GM12891 (cell line): Measurements from ENCODE around the gene CD300LD.
A peak's percentile ranks its signal among the peaks of the same experiment; 100 is the strongest.

Experiments used
- PAX5 ChIP-seq: IDR thresholded peaks from 2 replicates; pipeline ENCODE4 v1.6.1; 2011; ENCODE audit warnings: low read length, moderate library complexity, mild to moderate bottlenecking; ENCODE audit not compliant: insufficient read depth, severe bottlenecking
- POLR2A ChIP-seq: IDR thresholded peaks from 2 replicates; pipeline ENCODE4 v1.6.1; 2011; ENCODE audit warnings: low read depth, low read length, control low read depth
- POLR2AphosphoS5 ChIP-seq: IDR thresholded peaks from 2 replicates; pipeline ENCODE4 v1.6.1; 2011; ENCODE audit warnings: low read depth, low read length, control low read depth
- POU2F2 ChIP-seq: IDR thresholded peaks from 2 replicates; pipeline ENCODE4 v1.6.1; 2011; ENCODE audit warnings: low read depth, mild to moderate bottlenecking, control low read depth, low read length, moderate library complexity
- SPI1 ChIP-seq: IDR thresholded peaks from 2 replicates; pipeline ENCODE4 v1.6.1; 2011; ENCODE audit warnings: low read depth, low read length, control low read depth
- TAF1 ChIP-seq: IDR thresholded peaks from 2 replicates; pipeline ENCODE4 v1.6.1; 2011; ENCODE audit warnings: low read depth, low read length, control low read depth

DNA sequence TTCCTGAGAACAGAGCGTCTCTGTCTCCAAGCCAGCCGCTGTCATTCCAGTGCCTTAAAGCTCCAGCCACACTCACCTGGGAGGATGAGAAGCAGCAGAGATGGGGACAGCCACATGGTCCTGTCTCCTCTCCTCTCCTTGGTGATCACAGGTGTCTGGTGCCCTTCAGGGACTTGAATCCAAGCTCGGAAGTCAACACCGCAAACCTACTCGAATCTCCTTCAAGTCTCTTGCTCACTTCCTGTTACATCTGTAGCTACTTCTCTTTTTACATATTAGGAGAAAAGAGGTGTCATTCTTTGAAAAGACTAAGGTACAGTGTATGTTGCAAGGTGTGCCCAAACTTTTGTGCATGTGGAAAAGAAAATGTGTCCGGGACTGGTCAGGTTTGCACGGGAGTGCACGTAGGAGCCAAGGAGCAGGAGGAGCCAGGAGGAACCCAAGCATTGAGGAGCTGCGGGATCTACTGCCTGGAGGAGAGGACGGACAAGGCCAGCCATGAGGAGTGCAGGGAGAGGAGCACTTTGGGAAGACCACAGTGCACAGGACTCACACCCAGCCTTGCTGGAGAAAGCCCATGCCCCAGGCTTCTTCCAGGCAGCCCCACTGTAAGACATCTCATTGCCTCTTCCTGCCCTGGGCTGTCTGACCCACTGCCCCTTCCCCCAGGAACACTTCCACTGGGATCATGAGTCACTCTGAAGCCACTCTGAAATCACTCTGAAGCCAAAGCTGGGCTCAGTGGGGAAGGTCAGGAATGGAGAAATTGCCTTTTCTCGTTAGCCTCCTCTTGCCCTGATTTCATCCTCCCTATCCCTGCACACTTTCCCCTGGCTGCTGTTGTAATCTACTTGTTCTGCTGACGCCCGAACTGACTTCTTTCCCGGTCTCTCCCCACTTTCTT is at the start of gene CD300LD:
- TF ChIP-seq POLR2A (no peak), POLR2AphosphoS5 (no peak), POU2F2 (no peak), SPI1 (peak; percentile 51; the same call in 1 of the 2 replicates), TAF1 (no peak), PAX5 (no peak)
